Mucosa of gallbladder (tissue), 1 donor: ENCODE measurements around the gene BMPR1A. TPM values are rescaled to one million over a fixed set of nuclear protein-coding genes. Genes with fewer than 3 reads are reported as not detected.
A peak's percentile ranks its signal among the peaks of the same experiment; 100 is the strongest.
"Not testable (repeated sequence)": the region's sequence is repeated elsewhere in the genome, so short reads cannot be mapped to it uniquely, and the experiment has no call there.

ENCODE experiments used
- DNase-seq: peaks from one replicate; pipeline ENCODE4 v3.0.0-alpha.2; 2020; ENCODE audit warnings: low spot score
- total RNA-seq: library from RNA; stranded (reverse); gene quantifications from one replicate; pipeline ENCODE4 v1.2.1, GENCODE V29; 2021
- donor health status: DM: no; HTN: no; CAD: no.

Gene BMPR1A
- total RNA-seq, 1 donor from 2014 or later: 55.3 TPM

DNA sequence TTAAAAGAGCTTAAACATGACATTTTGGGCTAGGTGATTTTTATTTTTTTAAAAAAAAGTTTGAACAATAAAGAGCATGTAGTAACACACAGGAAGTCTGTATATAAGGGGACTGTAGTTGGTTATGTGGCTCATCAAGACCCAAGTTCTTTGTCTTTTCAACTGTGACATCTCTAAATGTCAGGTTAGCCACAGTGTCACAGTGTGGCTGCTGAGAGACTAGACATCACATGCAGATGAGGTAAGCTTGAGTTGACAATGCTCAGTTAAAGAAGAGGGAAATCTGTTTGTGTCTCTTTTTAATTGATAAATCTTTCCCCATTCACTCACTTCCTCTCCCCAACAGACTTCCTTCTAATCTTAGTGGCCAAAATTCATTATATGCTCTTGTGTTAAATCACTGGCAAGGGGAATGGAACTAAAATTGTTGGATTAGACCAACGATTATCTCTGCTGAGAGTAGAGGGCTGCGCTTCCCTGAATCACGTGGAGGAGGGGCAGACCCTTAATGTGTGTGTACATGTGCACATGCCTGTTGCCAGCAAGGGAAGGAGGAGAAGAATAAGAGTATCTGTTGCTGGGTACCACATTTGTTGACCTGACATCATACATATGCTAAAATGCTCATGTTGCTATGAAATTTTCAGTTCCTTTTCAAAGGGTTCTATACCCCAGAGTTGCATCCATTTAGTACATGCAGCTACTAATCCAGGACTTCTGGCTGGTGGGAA is 122.7 kb downstream of the BMPR1A start:
- no peak for DNase-seq

GRCh38 chr10:86880971-86881370 is 124.6 kb downstream of the BMPR1A start:
- DNase-seq: no peak

DNA sequence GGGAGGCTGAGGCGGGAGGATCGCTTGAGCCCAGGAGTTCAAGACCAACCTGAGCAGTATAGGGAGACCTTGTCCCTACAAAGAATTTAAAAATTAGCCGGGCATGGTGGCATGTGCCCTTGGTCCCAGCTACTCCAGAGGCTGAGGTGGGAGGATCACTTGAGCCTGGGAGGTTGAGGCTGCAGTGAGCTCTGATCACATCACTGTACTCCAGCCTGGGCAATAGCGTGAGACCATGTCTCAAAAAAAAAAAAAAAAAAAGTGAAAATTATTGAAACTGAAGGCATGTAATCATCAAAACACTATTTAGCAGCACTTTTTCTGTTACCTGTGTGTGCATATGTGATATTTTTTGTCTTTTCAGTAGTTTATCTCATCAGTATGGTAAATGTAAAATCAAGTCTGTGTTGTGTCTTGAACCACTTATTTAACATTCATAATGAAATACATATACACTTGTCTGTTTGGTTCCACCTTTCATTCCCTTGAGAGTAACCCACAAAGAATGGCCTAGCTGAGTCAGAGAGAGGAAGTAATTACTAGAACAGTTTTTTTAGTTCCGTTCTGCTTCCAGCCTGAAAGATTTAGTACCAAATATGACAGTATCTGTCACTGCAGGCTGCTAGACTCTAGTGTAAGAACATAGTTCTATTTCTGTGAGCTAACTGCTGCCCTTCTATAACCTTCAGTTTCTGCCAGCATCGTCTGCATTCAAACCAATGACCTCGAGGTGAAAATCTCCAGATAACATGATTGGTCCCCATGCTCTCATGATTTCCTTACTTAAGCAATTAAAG is 132.4 kb downstream of the BMPR1A start:
- no peak for DNase-seq

DNA sequence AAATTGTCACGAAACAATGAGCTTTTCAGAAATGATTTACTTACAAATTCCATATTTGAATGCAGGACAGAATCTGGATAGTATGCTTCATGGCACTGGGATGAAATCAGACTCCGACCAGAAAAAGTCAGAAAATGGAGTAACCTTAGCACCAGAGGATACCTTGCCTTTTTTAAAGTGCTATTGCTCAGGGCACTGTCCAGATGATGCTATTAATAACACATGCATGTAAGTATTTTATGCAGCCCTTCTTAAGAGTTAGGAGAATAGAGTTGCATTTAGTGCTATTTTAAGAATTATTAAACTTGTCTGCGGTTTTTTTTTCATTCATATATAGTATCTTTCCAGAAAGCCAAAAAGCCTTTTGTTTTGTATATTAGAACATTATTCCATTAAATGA is 133.6 kb downstream of the BMPR1A start:
- no peak for DNase-seq

GRCh38 chr10:86898511-86898910 is 142.1 kb downstream of the BMPR1A start:
- DNase-seq: no peak

- no peak for DNase-seq
These were observed 142.7 kb downstream of the BMPR1A start for GRCh38 chr10:86899132-86899531.

- DNase-seq: peak; percentile 73
These were observed 143.4 kb downstream of the BMPR1A start for GRCh38 chr10:86899670-86900276.

DNA sequence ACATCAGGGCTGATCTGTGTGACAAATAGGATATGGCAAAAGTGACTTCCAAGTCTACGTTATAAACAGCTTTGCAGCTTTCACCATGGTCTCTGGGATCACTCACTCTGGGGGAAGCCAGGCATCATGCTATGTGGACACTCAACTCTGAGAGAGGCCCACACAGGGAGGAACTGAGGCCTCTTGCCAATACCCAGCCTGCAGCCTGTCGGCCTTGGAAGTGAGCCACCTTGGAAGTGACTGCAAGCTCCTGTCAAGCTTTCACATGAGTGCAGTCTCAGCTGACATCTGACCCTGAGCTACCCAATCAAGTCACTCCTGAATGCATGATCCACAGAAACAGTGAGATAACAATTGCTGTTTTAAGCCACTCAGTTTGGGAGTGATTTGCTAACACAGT is 144.5 kb downstream of the BMPR1A start:
- DNase-seq: peak; percentile 45

GRCh38 chr10:86904600-86904999 is 148.2 kb downstream of the BMPR1A start:
- DNase-seq: no peak

GRCh38 chr10:86905429-86905828 is 149.0 kb downstream of the BMPR1A start:
- DNase-seq: no peak

DNA sequence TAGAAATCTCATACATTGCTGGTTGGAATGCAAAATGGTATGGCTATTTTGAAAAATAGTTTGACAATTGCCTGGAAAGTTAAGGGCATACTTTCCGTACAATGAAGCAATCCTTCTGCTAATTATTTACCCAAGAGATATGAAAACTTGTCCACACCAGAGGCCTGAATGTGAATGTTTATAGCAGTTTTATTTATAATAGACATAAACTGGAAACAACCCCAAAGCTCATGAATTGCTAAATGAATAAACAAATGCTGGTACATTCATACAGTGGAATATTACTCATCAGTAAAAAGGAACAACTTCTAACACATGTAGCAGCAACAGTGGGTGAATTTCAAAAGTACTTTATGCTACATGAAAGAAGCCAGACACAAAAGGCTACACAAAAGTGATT is 158.3 kb downstream of the BMPR1A start:
- no peak for DNase-seq

DNA sequence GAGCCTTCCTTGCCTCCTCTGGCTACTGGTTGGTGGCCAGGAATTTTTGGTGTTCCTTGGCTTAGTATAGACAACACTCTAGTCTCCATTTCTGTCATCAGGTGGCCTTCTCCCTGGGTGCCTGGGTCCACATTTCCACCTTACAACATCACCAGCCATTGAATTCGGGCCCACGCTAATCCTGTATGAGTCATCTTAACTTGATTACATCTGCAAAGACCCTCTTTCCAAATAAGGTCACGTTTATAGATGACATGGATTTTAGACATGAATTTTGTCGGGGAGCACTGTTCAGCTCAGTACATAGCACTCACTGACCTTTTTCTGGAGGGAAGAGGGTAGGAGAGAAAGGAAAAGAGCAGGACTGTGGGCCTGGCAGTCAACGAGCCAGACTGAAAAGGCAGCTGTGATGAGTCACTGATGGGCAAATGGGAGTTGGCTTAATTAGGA is 161.6 kb downstream of the BMPR1A start:
- DNase-seq: no peak

DNA sequence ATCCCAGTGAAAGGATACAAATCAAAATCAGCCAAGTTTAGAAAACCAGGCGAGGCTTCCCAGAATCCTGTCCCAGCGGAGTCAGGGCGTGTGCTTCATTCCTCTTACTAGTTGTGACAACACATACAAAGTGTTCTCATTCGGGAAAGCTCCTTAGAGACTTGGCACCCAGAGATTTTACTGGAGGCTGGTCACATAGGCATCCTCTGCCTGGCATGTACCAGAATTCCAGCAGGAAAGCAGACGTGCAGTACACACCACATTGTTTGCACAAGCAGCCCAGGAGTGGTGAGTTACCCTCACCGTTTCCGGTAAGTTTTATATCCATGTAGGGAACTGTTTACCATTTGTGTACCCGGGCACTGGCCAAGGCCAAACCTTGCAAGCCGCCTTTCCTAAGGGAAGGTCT is 166.1 kb downstream of the BMPR1A start:
- no peak for DNase-seq

DNA sequence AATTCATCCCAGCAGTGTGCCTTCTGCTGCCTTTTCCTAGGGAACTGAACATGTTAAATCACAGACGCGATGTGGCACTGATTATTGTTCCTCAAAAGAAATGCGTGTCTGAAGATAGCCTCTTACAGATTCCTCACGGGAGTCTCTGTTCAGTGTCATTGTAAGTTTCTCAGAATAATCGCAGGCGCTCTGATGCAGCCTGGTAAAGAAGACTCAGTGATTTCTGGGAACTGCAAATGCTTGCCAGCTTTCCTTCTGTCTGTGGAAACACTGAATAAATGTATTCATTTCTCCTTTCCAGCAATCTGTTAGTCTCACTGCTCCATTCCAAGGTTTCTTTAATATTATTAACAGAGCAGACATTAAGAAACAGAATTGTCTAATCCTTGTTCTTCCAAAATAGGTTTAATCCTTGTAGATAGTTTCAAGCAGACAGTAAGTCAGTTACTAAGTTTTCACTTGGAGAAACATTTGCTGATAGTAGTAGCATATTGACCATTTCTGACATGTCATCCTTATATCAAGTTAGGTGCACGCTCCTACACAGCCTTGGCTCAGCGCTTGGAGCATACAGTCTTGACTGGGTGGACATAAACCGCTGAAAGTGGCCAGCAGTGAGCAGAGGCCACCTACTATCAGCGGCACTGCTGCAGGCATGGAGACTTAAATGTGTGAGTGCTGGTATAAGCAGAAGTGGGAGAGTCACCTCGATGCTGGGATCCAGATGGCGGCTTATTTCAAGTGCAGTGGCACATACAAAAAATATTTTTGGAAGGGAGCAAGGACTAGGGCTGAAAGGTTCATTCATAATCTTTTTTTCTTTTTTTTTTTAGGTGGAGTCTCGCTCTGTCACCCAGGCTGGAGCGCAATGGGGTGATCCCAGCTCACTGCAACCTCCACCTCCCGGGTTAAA is 173.3 kb downstream of the BMPR1A start:
- no peak for DNase-seq

DNA sequence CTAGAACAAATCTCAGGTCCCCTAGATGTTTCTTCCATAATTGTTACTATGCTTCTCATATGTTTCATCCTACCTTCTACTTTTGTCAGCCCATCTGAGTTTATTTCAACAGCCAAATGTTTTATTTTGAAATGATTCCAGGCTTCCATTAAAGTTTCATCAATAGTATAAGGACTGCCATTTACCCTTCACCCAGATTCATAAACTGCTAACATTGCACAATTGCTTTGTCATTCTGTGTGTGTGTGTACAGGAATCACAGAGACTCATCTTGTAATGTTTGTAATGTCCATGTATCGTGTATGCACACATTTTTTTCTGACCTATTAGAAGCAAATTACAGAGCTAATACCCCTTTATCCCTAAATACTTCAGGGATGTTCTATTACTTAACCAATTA is 175.5 kb downstream of the BMPR1A start:
- no peak for DNase-seq

DNA sequence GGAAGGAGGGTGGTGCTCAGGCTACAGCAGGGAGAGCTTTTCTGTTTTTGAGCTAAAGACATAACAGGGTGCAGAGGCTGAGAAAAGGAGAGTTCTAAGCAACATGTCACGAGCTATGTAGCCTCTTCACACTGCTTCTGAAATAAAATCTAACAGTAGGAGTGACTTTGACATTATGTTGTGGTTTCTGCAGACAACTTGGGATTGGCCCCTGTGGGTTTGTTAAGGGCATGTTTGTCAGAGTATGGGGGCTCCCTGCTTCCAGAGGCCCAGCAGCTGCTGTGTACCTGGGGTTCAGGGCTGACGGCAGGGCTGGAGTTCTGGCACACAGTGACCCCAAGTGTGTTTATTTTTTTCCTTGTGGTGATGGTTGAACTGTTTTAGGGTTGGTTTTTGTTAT is 176.3 kb downstream of the BMPR1A start:
- no peak for DNase-seq

GRCh38 chr10:86934162-86934711 is 177.8 kb downstream of the BMPR1A start:
- DNase-seq: not testable (repeated sequence)

DNA sequence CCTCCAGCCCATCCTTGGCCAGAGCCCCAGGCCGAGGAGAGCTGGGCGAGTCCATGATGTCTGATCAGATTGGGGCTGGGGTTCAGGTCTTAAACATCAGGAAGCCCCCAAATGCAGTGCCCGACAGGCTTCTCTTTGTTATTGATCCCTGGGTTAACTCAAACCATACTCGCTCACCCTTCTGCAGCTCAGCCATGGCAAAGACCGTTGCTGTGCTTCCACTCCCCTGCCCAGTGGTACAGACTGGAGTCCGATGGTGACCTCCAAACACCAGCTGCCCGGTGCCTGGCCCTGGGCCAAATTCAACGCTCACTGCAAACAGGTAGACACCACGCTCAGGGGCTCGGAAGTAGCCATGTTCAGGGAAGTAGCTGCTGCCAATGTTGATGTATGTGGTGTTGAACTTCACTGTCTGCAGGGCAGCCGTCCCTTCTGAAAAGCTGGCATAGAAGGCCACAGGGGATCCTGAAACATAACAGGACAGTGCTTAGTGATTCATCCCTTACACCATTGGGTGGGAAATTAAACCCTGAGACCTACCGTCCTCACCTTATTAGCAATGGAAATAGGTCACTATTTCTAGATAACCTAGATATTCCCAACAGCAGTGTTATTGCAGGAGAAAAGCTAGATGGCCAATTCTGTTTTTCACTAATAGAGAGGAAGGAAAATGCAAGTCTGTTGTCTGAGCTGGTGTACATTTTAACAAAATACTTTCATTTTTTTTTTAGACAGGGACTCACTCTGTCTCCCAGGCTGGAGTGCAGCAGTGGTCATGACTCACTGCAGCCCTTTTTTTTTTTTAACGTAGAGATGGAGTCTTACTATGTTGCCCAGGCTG is 180.5 kb downstream of the BMPR1A start:
- DNase-seq: no peak

DNA sequence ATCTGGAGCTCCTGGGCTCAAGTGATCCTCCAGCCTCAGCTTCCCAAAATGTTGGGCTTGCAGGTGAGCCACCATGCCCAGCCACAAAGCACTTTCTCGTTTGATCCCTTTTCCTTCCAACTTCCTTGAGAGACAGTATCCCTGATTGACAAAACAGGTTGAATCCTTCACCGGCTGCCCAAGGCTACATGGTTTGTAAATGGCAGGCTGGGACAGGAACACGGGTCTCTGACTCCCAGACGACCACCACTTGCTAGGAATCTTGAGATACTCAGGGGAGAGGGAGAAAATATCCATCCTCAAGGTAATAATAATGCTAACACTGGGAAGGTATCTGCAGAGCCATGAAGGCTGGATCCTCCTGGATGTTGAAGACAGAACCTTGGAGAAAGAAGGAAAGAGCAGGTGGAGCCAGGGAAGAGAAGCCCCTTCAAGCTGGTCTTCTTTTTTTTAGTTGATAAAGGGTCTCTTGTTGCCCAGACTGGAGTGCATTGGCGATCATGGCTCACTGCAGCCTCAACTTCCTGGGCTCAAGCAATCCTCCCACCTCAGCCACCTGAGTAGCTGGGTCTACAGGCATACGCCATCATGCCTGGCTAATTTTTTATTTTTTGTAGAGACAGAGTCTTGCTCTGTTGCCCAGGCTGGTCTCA is 181.2 kb downstream of the BMPR1A start:
- DNase-seq: no peak

DNA sequence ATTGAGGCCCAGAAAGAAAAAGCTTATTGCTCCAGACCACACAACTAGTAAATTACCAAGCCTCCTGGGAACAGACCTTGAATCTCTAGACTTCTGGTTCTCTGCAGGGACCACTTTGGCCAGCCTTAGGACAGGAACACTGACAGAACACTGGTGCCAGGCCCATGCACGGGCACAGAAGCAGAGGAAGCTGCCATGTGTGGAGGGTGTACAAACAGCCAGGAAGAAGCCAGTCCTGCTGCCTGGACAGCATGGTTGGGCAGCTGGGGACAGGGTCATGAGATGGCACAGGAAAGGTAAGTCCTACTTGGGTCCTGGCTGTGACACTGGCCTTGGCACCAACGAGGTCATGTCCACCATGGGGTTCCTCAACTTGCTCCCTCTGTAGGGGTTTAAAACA is 181.8 kb downstream of the BMPR1A start:
- DNase-seq: no peak
